Measurements from ENCODE around the gene ETDB. TPM values are rescaled to one million over a fixed set of nuclear protein-coding genes. Genes with fewer than 3 reads are reported as not detected.

Gene ETDB
- total RNA-seq, 1 donor from 2014 or later = not detected

Other genes starting within 250 kb of the ETDB start
- 35.5 TPM for gene MOSPD1, start 205.3 kb downstream of the ETDB start, total RNA-seq
- 2.1 TPM for gene SMIM10, start 129.5 kb downstream of the ETDB start, total RNA-seq
- 5.2 TPM for gene RTL8B, start 98.0 kb downstream of the ETDB start, total RNA-seq
- 48.0 TPM for gene RTL8C, start 88.2 kb downstream of the ETDB start, total RNA-seq
- gene RTL8A, start 68.4 kb downstream of the ETDB start, total RNA-seq = 0.52 TPM
- gene SMIM10L2B, start 21.8 kb downstream of the ETDB start, total RNA-seq = 5.7 TPM
- not detected for gene CT55, start 50.9 kb upstream of the ETDB start, total RNA-seq
- gene ETDA, start 131.5 kb upstream of the ETDB start, total RNA-seq = not detected
- gene ETDC, start 189.0 kb upstream of the ETDB start, total RNA-seq = not detected
- gene ZNF75D, start 223.6 kb upstream of the ETDB start, total RNA-seq = 5.7 TPM
- 15.1 TPM for gene ZNF449, start 224.3 kb upstream of the ETDB start, total RNA-seq